Ishikawa (cell line): ENCODE results near the gene TMEM115.

Experiments
- CEBPB ChIP-seq: IDR thresholded peaks from 2 replicates; pipeline ENCODE4 v1.6.1; 2012
- CREB1 ChIP-seq: IDR thresholded peaks from 2 replicates; pipeline ENCODE4 v1.6.1; 2012; ENCODE audit warnings: low read depth
- EGR1 ChIP-seq: IDR thresholded peaks from 2 replicates; pipeline ENCODE4 v1.6.1; 2012
- EP300 ChIP-seq: IDR thresholded peaks from 2 replicates; pipeline ENCODE4 v1.6.1; 2012; ENCODE audit warnings: borderline replicate concordance
- NFIC ChIP-seq: IDR thresholded peaks from 2 replicates; pipeline ENCODE4 v1.6.1; 2012
- RAD21 ChIP-seq: IDR thresholded peaks from 2 replicates; pipeline ENCODE4 v1.6.1; 2012; ENCODE audit warnings: low read depth
- REST ChIP-seq: IDR thresholded peaks from 2 replicates; pipeline ENCODE4 v1.6.1; 2012; ENCODE audit warnings: low read depth, mild to moderate bottlenecking
- TAF1 ChIP-seq: IDR thresholded peaks from 2 replicates; pipeline ENCODE4 v1.6.1; 2012; ENCODE audit warnings: low read depth, mild to moderate bottlenecking
- TEAD4 ChIP-seq: IDR thresholded peaks from 2 replicates; pipeline ENCODE4 v1.6.1; 2012
- ZBTB7A ChIP-seq: IDR thresholded peaks from 2 replicates; pipeline ENCODE4 v1.6.1; 2012; ENCODE audit warnings: low read depth

- TF ChIP-seq CREB1 (no peak), ZBTB7A (no peak), EP300 (no peak), EGR1 (no peak), RAD21 (no peak), NFIC (no peak), TAF1 (no peak), TEAD4 (no peak), CEBPB (no peak), REST (no peak)
These were observed 49.2 kb upstream of the TMEM115 start for GRCh38 chr3:50408443-50408944.
